PC-9 (cell line): Measurements from ENCODE around the gene TCEA2. TPM values are rescaled to one million over a fixed set of nuclear protein-coding genes. Genes with fewer than 3 reads are reported as not detected.

Experiments
- BruUV-seq: library from RNA; stranded (reverse); fragments of 400-500 nt; replicated peaks from 2 replicates; lab custom pipeline; 2021; lab: Mats Ljungman, UMichigan
- CTCF ChIA-PET: fragments of 300-600 bp; sonication (Branson Sonifier 250); formaldehyde crosslinking; loops from one replicate; lab custom pipeline; 2022; ENCODE audit warnings: antibody characterized with exemption; lab: Charles Lee
- POLR2A ChIA-PET: fragments of 300-600 bp; sonication (Branson Sonifier 250); formaldehyde crosslinking; loops from one replicate; lab custom pipeline; 2022; ENCODE audit warnings: antibody characterized with exemption; ENCODE audit not compliant: unreplicated experiment; lab: Charles Lee
- DNase-seq, 2 experiments: peaks; one replicate each; pipeline versions ENCODE4 v3.0.0 to v3.0.0-alpha.2; 2015 to 2022; ENCODE audit warnings: mixed read lengths in 1 of 2
- H2AFZ ChIP-seq: fragments of 200-600 bp; sonication (generic); 2 replicates; pipeline ENCODE4 v1.8.1; 2017; ENCODE audit warnings: antibody characterized with exemption
- H3F3A ChIP-seq: fragments of 200-600 bp; sonication (generic); 2 replicates; pipeline ENCODE4 v1.8.1; 2017; ENCODE audit warnings: antibody characterized with exemption, mild to moderate bottlenecking, low read depth; ENCODE audit not compliant: insufficient read depth
- H3K27ac ChIP-seq: fragments of 200-600 bp; sonication (generic); 2 replicates; pipeline ENCODE4 v1.6.1; 2016; ENCODE audit warnings: mixed run types
- H3K27me3 ChIP-seq: fragments of 200-600 bp; sonication (generic); 2 replicates; pipeline ENCODE4 v1.6.1; 2016; ENCODE audit warnings: low read depth, mixed run types; ENCODE audit not compliant: insufficient read depth
- H3K36me3 ChIP-seq: fragments of 200-600 bp; sonication (generic); 2 replicates; pipeline ENCODE4 v1.6.1; 2016; ENCODE audit warnings: low read depth, mixed run types
- H3K4me1 ChIP-seq: fragments of 200-600 bp; sonication (generic); replicated peaks from 2 replicates; pipeline ENCODE4 v1.6.1; 2016; ENCODE audit warnings: mixed run types; ENCODE audit not compliant: insufficient read depth
- H3K4me2 ChIP-seq: fragments of 200-600 bp; sonication (generic); 2 replicates; pipeline ENCODE4 v1.6.1; 2017; ENCODE audit warnings: mixed run types
- H3K4me3 ChIP-seq: fragments of 200-600 bp; sonication (generic); 2 replicates; pipeline ENCODE4 v1.6.1; 2016; ENCODE audit warnings: mixed run types
- H3K79me2 ChIP-seq: fragments of 200-600 bp; sonication (generic); 2 replicates; pipeline ENCODE4 v1.6.1; 2017; ENCODE audit warnings: low read depth, mixed run types
- H3K9me2 ChIP-seq: fragments of 200-600 bp; sonication (generic); 2 replicates; pipeline ENCODE4 v1.8.1; 2017; ENCODE audit warnings: mild to moderate bottlenecking; ENCODE audit not compliant: insufficient read depth
- H3K9me3 ChIP-seq: fragments of 200-600 bp; sonication (generic); 2 replicates; pipeline ENCODE4 v1.8.1; 2016; ENCODE audit warnings: low read depth; ENCODE audit not compliant: insufficient read depth
- H4K20me1 ChIP-seq: fragments of 200-600 bp; sonication (generic); 2 replicates; pipeline ENCODE4 v1.8.1; 2017; ENCODE audit not compliant: insufficient read depth
- EZH2 ChIP-seq: fragments of 200-600 bp; sonication (generic); IDR thresholded peaks from 2 replicates; pipeline ENCODE4 v1.8.0; 2017; ENCODE audit warnings: antibody characterized with exemption, low read depth
- intact Hi-C: fragments of 100-400 bp; cut with micrococcal nuclease; formaldehyde crosslinking; loops from one replicate; pipeline ENCODE4 v1.10.0; 2022; ENCODE audit not compliant: unreplicated experiment
- total RNA-seq: library from RNA; stranded (reverse); gene quantifications from 2 replicates; pipeline ENCODE4 v1.2.3, GENCODE V29; 2021
- TF ChIP-seq, protein P1 (sequence below): fragments of 200-600 bp; sonication (generic); conservative IDR thresholded peaks from 2 replicates; pipeline ENCODE4 v1.6.1; 2017; ENCODE audit warnings: mixed run types, antibody characterized with exemption, mild to moderate bottlenecking, moderate library complexity

TCEA2 gene
- total RNA-seq, 1 experiment from 2014 or later: 100 TPM

DNA sequence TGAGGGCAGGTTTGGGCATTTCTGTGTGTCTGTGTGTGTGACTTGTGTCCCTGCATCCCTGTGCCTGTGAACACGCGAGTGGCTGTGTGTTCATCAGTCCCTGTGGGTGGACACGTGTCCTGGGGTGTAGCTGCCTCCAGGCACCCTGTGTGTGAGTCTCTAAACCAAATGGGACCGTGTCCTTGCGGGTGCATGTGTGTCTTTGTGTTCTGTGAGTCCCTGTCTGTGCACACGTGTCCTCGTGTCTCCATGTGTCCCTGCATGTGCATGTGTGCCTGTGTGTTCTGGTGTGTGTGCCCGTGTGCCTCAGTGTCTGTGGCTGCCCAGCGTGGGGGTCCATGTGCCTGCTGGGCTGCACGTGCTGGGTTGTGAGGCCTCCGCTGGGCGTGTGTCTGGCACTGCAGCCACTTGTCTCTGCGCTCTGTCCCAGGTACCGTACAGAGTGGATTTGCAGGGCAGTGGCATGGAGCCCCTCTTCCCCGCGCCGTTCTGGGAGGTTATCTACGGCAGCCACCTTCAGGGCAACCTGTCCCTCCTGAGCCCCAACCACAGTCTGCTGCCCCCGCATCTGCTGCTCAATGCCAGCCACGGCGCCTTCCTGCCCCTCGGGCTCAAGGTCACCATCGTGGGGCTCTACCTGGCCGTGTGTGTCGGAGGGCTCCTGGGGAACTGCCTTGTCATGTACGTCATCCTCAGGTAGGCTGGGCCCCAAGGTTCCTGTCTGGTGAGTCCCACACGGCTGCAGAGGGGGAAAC, 29.4 kb downstream of the TCEA2 start:
- Histone ChIP-seq H3K9me2 (no peaks in the 10 kb centered on the region), H3K27ac (no peak overlapping the region), H3K4me1 (no peaks in the 10 kb centered on the region), H2AFZ (no peak overlapping the region), H3K4me3 (no peak overlapping the region), H3K4me2 (no peak overlapping the region), H3K79me2 (no peaks in the 10 kb centered on the region), H3K27me3 (peaks cover 25% of the 10 kb centered on the region), H3K9me3 (no peaks in the 10 kb centered on the region), H3F3A (no peaks in the 10 kb centered on the region), H4K20me1 (no peaks in the 10 kb centered on the region; the same call in 1 of the 2 replicates), H3K36me3 (no peaks in the 10 kb centered on the region)
- no peak for DNase-seq
- ChIA-PET POLR2A (no interaction called here), CTCF (no interaction called here)
- no TSS peak for BruUV-seq
- TF ChIP-seq, protein P1, sequence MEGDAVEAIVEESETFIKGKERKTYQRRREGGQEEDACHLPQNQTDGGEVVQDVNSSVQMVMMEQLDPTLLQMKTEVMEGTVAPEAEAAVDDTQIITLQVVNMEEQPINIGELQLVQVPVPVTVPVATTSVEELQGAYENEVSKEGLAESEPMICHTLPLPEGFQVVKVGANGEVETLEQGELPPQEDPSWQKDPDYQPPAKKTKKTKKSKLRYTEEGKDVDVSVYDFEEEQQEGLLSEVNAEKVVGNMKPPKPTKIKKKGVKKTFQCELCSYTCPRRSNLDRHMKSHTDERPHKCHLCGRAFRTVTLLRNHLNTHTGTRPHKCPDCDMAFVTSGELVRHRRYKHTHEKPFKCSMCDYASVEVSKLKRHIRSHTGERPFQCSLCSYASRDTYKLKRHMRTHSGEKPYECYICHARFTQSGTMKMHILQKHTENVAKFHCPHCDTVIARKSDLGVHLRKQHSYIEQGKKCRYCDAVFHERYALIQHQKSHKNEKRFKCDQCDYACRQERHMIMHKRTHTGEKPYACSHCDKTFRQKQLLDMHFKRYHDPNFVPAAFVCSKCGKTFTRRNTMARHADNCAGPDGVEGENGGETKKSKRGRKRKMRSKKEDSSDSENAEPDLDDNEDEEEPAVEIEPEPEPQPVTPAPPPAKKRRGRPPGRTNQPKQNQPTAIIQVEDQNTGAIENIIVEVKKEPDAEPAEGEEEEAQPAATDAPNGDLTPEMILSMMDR: no peak
- TF ChIP-seq EZH2: no peak
- intact Hi-C loops: no loop called here

DNA sequence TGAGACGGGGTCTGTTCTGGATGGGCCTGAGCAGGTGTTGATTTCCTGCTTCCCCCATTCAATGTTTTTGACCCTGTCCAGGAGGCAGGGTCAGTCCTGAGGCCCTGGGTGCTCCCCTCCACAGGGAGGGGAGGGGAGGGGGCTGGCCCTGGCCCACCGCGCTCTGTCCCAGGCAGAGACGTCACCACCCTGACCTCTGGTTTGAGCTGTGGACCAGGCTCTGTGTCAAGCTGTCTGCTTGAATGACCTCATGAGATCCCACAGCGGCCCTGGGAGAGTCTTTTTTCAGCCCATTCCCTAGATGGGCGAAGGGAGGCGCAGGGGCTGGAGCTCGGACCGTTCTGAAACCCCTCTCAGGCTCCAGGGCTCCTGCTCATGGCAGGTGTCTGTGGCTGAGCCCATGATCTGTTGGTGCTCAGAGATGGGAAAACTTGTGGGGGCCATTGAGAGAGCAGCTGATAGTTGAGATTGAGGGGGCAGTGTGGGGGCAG, 30.1 kb downstream of the TCEA2 start:
- no peaks in the 10 kb centered on the region for H3K9me3 ChIP-seq
- no peaks in the 10 kb centered on the region for H3F3A ChIP-seq
- H3K36me3 ChIP-seq: no peaks in the 10 kb centered on the region
- no peak for DNase-seq
- H2AFZ ChIP-seq: no peak overlapping the region
- no peak overlapping the region for H3K4me3 ChIP-seq
- no peaks in the 10 kb centered on the region for H3K4me1 ChIP-seq
- BruUV-seq: no TSS peak
- H4K20me1 ChIP-seq: no peaks in the 10 kb centered on the region; the same call in 1 of the 2 replicates
- H3K79me2 ChIP-seq: no peaks in the 10 kb centered on the region
- H3K27ac ChIP-seq: no peak overlapping the region
- H3K9me2 ChIP-seq: no peaks in the 10 kb centered on the region
- peaks cover 25% of the 10 kb centered on the region for H3K27me3 ChIP-seq
- ChIA-PET CTCF (no interaction called here), POLR2A (no interaction called here)
- no peak overlapping the region for H3K4me2 ChIP-seq
- TF ChIP-seq, protein P1: no peak
- no peak for TF ChIP-seq EZH2
- intact Hi-C loops: no loop called here

DNA sequence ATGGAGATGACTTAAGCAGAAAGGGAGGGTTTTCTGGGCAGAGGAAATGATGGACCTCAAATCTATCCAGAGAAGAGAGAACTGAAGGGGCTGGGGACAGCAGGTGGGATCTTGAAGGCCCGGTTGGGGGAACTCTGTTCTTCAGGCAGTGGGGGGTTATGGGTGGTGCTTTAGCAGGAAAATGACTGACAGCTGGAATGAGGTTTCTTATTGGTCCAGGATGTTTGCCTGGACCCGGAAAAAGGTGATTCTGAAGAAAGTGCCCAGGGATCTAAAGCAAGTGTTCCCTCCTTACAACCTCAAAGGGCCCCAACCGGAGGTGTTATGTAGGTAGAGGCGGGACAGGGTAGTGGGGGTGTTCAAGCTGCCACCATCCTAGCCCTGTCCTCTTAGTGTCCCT, 32.5 kb downstream of the TCEA2 start:
- Histone ChIP-seq H3K9me2 (no peaks in the 10 kb centered on the region), H3K4me2 (no peak overlapping the region), H3K27me3 (peaks cover 37% of the 10 kb centered on the region), H3K79me2 (no peaks in the 10 kb centered on the region), H3K27ac (no peak overlapping the region), H3K9me3 (no peaks in the 10 kb centered on the region), H3K4me3 (no peak overlapping the region), H2AFZ (no peak overlapping the region), H4K20me1 (no peaks in the 10 kb centered on the region; the same call in 1 of the 2 replicates), H3K4me1 (no peaks in the 10 kb centered on the region), H3K36me3 (no peaks in the 10 kb centered on the region), H3F3A (no peaks in the 10 kb centered on the region)
- TF ChIP-seq EZH2: no peak
- TF ChIP-seq, protein P1: no peak
- CTCF ChIA-PET: no interaction called here
- intact Hi-C loops: no loop called here
- no peak for DNase-seq
- no TSS peak for BruUV-seq
- POLR2A ChIA-PET: no interaction called here
